ENCODE data around the gene SEBOX. TPM values are rescaled to one million over a fixed set of nuclear protein-coding genes. Genes with fewer than 3 reads are reported as not detected.

Gene SEBOX
- total RNA-seq, 1 donor, result not detected

DNA sequence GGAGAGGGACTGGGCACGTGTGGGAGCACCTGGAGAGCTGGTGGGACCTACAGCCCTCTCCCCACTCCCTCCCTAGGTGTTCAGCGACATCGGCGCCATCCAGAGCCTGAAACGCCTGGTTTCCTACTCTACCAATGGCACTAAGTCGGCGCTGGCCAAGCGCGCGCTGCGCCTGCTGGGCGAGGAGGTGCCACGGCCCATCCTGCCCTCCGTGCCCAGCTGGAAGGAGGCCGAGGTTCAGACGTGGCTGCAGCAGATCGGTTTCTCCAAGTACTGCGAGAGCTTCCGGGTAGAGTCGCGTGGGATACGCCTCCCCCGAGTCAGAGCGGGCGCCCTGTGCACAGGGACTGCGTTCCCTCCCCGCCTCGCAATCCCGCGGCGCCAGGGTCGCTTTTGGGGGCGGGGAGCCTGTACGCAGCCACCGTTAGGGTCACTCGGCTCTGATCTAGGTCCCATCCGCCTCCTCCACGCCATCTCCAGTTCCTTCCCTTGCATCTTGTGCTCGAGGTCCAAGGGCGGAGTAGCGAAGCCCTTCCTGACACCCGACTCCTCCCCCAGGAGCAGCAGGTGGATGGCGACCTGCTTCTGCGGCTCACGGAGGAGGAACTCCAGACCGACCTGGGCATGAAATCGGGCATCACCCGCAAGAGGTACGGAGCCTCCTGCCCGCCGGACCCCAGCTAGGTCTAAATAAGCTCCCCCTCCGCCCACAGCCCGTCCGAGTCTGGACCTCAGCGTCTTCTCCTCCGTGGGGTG is 19.5 kb upstream of the SEBOX start:
- Histone ChIP-seq H3K4me1 (ENCODE audit: insufficient read depth, low read length) (peaks cover 30% of the 10 kb centered on the region), H3K4me3 (ENCODE audit: low read length) (peak overlapping the region; percentile 60), H3K9me3 (ENCODE audit: low read depth, low read length) (no peaks in the 10 kb centered on the region), H3K27me3 (ENCODE audit: insufficient read depth, low read length) (peaks cover 8% of the 10 kb centered on the region)

DNA sequence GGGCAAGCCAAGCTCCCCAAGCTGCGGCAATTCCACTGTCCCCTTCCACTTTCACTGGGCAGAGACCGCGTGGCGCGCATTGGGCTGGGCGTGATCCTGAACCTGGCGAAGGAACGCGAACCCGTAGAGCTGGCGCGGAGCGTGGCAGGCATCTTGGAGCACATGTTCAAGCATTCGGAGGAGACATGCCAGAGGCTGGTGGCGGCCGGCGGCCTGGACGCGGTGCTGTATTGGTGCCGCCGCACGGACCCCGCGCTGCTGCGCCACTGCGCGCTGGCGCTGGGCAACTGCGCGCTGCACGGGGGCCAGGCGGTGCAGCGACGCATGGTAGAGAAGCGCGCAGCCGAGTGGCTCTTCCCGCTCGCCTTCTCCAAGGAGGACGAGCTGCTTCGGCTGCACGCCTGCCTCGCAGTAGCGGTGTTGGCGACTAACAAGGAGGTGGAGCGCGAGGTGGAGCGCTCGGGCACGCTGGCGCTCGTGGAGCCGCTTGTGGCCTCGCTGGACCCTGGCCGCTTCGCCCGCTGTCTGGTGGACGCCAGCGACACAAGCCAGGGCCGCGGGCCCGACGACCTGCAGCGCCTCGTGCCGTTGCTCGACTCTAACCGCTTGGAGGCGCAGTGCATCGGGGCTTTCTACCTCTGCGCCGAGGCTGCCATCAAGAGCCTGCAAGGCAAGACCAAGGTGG is 16.3 kb upstream of the SEBOX start:
- H3K4me1 ChIP-seq (ENCODE audit: insufficient read depth, low read length), result peaks cover 30% of the 10 kb centered on the region
- H3K4me3 ChIP-seq (ENCODE audit: low read length), result no peak overlapping the region
- no peaks in the 10 kb centered on the region for H3K9me3 ChIP-seq (ENCODE audit: low read depth, low read length)
- H3K27me3 ChIP-seq (ENCODE audit: insufficient read depth, low read length), result peaks cover 8% of the 10 kb centered on the region

DNA sequence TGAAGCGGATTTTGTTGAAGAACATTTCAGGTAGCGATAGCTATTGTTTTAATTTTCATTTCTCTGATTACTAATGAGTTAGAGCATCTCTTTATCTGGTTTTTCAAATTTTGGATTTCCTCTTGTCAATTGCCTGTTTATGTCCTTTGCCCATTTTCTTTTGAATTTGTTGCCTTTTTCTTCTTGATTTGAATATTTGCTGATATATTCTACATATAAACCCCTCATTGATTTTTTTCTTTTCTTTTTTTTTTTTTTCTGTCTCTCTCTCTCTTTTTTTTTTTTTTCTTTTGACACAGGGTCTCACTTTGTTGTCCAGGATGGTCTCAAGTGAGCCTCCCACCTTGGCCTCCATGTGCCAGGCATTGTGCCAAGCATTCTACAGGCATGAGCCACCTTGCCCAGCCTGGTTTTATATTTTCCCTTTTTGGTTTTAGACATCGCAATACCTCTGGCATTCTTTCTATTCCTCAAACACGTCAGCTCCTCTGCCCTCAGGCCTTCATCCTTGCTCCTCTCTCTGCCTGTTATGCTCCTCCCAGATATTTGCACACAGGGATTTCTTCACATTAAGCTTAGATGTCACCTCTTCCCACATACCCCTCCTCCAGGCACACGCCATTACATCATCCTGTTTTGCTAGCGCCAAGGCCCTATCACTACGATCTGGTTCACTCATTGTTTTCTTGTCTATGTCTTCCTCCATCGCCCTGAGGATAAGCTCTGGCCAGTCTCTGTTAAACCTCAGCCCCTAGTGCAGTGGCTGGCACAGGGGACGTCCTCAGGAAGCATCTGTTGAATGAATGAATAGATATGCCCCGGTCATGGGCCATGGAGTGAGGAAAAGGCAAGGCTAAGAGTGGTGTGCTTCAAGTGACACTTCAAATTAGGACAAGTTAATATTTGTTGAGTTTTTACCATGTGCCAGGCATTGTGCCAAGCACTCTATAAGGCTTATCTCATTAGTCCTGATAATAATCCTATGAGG is 15.1 kb upstream of the SEBOX start:
- Histone ChIP-seq H3K27me3 (ENCODE audit: insufficient read depth, low read length) (peaks cover 8% of the 10 kb centered on the region), H3K9me3 (ENCODE audit: low read depth, low read length) (no peaks in the 10 kb centered on the region), H3K4me3 (ENCODE audit: low read length) (no peak overlapping the region), H3K4me1 (ENCODE audit: insufficient read depth, low read length) (peaks cover 22% of the 10 kb centered on the region)

GRCh38 chr17:28372945-28373274 is 7.9 kb upstream of the SEBOX start:
- H3K4me1 ChIP-seq (ENCODE audit: insufficient read depth, low read length), result peaks cover 22% of the 10 kb centered on the region
- H3K4me3 ChIP-seq (ENCODE audit: low read length), result no peak overlapping the region
- H3K9me3 ChIP-seq (ENCODE audit: low read depth, low read length), result no peaks in the 10 kb centered on the region
- H3K27me3 ChIP-seq (ENCODE audit: insufficient read depth, low read length), result peaks cover 12% of the 10 kb centered on the region

GRCh38 chr17:28372203-28372944 is 7.4 kb upstream of the SEBOX start:
- Histone ChIP-seq H3K9me3 (ENCODE audit: low read depth, low read length) (no peaks in the 10 kb centered on the region), H3K4me3 (ENCODE audit: low read length) (peak overlapping the region; percentile 45), H3K27me3 (ENCODE audit: insufficient read depth, low read length) (peaks cover 12% of the 10 kb centered on the region), H3K4me1 (ENCODE audit: insufficient read depth, low read length) (peaks cover 22% of the 10 kb centered on the region)

DNA sequence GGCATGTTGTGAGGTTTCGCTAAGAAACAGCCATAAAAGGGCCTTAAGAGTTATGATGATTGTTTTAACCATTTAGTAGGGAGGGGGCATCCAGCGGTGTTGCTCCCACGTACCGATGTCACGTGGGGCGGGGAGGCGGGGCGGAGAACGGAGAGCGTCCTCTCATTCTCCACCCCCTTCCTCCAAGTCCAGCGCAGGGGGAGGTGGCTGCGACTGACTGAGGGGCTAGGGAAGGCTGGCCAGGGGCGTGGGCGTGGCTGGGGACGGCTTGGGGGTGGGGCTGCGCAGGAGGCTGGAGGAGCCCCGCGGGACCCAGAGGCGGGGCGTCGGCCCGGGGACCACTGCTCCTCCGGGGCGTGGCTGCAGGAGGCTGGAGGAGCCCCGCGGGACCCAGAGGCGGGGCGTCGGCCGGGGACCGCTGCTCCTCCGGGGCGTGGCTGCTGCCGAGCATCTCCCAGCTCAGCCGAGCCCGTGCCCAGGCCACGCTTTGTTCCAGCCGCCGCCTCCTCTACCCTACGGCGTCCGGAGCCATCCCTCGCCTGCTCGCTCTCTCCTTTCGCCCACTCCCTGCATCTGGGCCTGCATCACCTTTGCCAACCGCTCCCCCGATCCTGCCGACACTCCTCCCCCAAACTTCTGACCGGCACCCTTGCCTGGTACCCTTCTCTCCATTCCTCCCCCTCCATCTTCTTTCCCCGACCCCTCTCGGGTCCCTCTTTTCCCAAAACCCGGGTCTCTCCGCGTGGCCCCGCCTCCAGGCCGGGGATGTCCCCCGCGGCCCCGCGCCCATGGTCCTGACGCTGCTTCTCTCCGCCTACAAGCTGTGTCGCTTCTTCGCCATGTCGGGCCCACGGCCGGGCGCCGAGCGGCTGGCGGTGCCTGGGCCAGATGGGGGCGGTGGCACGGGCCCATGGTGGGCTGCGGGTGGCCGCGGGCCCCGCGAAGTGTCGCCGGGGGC is 6.5 kb upstream of the SEBOX start, which contains the start of gene SARM1:
Gene SARM1 (plus strand): TSS at position 450 of the 958 bp plus-strand sequence. CDS start 339 bp downstream, at position 789.
- Histone ChIP-seq H3K9me3 (ENCODE audit: low read depth, low read length) (no peaks in the 10 kb centered on the region), H3K27me3 (ENCODE audit: insufficient read depth, low read length) (peaks cover 12% of the 10 kb centered on the region), H3K4me3 (ENCODE audit: low read length) (peak within 1 kb of the TSS; percentile 45), H3K4me1 (ENCODE audit: insufficient read depth, low read length) (peaks cover 22% of the 10 kb centered on the region)

- H3K9me3 ChIP-seq (ENCODE audit: low read depth, low read length), result no peaks in the 10 kb centered on the region
- H3K4me1 ChIP-seq (ENCODE audit: insufficient read depth, low read length), result peaks cover 22% of the 10 kb centered on the region
- no peak overlapping the region for H3K4me3 ChIP-seq (ENCODE audit: low read length)
- H3K27me3 ChIP-seq (ENCODE audit: insufficient read depth, low read length), result peaks cover 12% of the 10 kb centered on the region
Measured at GRCh38 chr17:28370744-28371103, 5.7 kb upstream of the SEBOX start.

GRCh38 chr17:28370035-28370743 is 5.2 kb upstream of the SEBOX start, which contains the start of gene VTN:
Gene VTN (minus strand): TSS chr17:28370307. CDS start chr17:28370203, 104 bp downstream.
- H3K9me3 ChIP-seq (ENCODE audit: low read depth, low read length), result no peaks in the 10 kb centered on the region

DNA sequence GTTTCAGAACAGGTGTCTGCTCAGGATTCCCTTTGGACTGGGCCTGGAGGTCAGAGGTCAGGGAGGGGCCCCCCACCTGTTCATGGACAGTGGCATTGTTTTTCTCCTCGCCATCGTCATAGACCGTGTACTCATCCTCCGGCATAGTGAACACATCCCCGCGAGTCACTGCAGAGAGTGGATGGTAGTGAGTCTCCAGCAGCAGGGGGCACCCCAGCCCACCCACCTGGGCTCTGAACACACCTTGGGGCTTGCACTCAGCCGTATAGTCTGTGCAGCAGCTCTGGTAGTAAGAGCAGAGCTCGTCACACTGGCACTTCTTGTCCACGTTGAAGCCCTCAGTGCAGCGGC is 4.7 kb upstream of the SEBOX start:
- Histone ChIP-seq H3K9me3 (ENCODE audit: low read depth, low read length) (no peaks in the 10 kb centered on the region), H3K4me3 (ENCODE audit: low read length) (no peak overlapping the region), H3K4me1 (ENCODE audit: insufficient read depth, low read length) (peaks cover 22% of the 10 kb centered on the region), H3K27me3 (ENCODE audit: insufficient read depth, low read length) (peaks cover 12% of the 10 kb centered on the region)

More at GRCh38 chr17:28370035-28370743, 5.2 kb upstream of the SEBOX start, which contains the start of gene VTN:
- Histone ChIP-seq H3K4me1 (ENCODE audit: insufficient read depth, low read length) (peaks cover 22% of the 10 kb centered on the region), H3K4me3 (ENCODE audit: low read length) (no peak within 1 kb of the TSS), H3K27me3 (ENCODE audit: insufficient read depth, low read length) (peaks cover 12% of the 10 kb centered on the region)

DNA sequence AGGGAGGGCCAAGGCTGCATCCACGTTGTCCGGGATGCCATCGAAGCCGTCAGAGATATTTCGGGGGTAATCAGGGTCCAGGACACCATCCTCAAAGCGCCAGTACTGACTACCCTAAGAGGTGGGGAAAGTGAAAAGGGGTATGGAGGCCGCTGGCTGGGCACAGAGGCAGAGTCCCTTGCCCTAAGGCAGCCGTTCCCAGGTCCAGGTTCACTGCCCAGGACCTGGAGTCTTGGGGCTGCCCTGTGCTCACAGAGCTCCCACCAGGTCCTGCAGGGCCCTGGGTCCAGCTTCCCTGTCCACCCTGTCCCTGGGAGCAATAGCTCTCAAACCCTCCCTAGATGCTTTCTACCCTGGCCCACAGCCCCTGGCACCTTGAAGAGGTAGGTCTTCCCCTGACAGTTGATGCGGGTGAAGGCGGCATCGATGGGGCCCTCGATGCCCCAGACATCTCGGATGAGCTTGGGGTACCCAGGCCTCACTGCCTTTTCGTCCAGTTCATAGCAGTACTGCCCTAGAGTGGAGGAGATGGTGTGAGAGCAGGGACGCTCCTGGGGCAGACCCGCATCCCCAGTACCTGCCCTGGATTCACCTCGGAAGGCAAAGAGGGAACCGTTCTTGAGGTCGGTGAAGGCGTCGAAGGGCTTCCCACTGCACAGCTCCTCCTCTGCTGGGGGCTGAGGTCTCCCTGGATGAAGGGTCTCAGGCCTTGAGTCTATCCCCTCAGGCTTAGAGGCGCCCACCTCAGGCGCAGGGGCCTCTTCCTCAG is 4.1 kb upstream of the SEBOX start:
- no peaks in the 10 kb centered on the region for H3K9me3 ChIP-seq (ENCODE audit: low read depth, low read length)
- peaks cover 12% of the 10 kb centered on the region for H3K27me3 ChIP-seq (ENCODE audit: insufficient read depth, low read length)
- no peak overlapping the region for H3K4me3 ChIP-seq (ENCODE audit: low read length)
- peaks cover 22% of the 10 kb centered on the region for H3K4me1 ChIP-seq (ENCODE audit: insufficient read depth, low read length)

DNA sequence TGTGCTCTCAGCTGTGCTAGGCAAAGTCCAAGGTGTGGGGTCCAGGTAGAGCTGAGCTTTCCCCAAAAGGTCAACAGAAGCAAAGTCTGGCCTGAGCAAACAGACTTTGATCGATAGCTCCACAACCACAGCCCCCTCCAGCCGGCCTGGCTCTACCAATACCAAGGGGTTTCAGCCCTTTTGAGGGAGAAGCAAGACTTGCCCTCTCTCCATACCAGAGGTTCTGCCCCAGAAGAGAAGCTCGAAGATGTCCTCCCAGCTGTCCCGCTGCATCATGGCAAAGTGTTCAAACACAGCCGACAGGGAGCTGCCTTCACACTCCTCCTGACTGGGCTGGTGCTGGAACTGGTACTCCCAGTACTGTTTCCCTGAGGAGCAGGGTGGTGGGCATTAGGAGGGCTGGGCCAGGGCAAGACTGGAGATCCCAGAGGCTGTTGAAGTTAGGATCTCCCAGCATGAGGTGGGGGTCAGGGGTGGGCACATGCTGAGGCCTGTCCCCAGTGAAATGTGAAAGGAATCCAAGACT is 3.4 kb upstream of the SEBOX start:
- H3K4me3 ChIP-seq (ENCODE audit: low read length), result no peak overlapping the region
- no peaks in the 10 kb centered on the region for H3K9me3 ChIP-seq (ENCODE audit: low read depth, low read length)
- peaks cover 21% of the 10 kb centered on the region for H3K4me1 ChIP-seq (ENCODE audit: insufficient read depth, low read length)
- peaks cover 11% of the 10 kb centered on the region for H3K27me3 ChIP-seq (ENCODE audit: insufficient read depth, low read length)

- Histone ChIP-seq H3K9me3 (ENCODE audit: low read depth, low read length) (no peaks in the 10 kb centered on the region), H3K4me1 (ENCODE audit: insufficient read depth, low read length) (peaks cover 15% of the 10 kb centered on the region), H3K27me3 (ENCODE audit: insufficient read depth, low read length) (peaks cover 5% of the 10 kb centered on the region), H3K4me3 (ENCODE audit: low read length) (no peak overlapping the region)
Measured at GRCh38 chr17:28367641-28368305, 2.8 kb upstream of the SEBOX start.
